H1 (cell line): Measurements from ENCODE around the gene KANSL3. TPM values are rescaled to one million over a fixed set of nuclear protein-coding genes. Genes with fewer than 3 reads are reported as not detected.

Experiments
- CEBPB ChIP-seq: IDR thresholded peaks from 2 replicates; pipeline ENCODE4 v1.6.1; 2012; ENCODE audit warnings: low read depth, low read length
- HDAC6 ChIP-seq: IDR thresholded peaks from one replicate; pipeline ENCODE4 v1.7.1; 2012; ENCODE audit warnings: low read depth, mild to moderate bottlenecking, inconsistent platforms, low read length, moderate library complexity
- POLR2AphosphoS5 ChIP-seq: IDR thresholded peaks from 2 replicates; pipeline ENCODE4 v1.6.1; 2011; ENCODE audit warnings: low read depth, low read length
- TEAD4 ChIP-seq: IDR thresholded peaks from 2 replicates; pipeline ENCODE4 v1.6.1; 2012; ENCODE audit warnings: low read depth, low read length, inconsistent platforms, mixed read lengths
- polyA plus RNA-seq, 7 experiments: library from polyadenylated mRNA; depleted of rRNA in 3 of 7; stranded (reverse) in 5 of 7; unstranded in 2 of 7; fragments of >200 nt in 5 of 7; fragments of 200-250 nt in 2 of 7; gene quantifications; 1 replicate in 5 of 7; 2 replicates in 1 of 7; 4 replicates in 1 of 7; pipeline versions ENCODE4 v1.2.1 to v1.2.3, GENCODE V29; 2011 to 2013; ENCODE audit warnings: missing spikeins in 2 of 7, mixed read lengths in 2 of 7
- total RNA-seq: library from RNA; stranded (reverse); fragmentation: NEBNext Ultra II Directional; extraction: Animal tissue kit (Norgen Biotek cat#: 25700); gene quantifications from 2 replicates; pipeline ENCODE4 v1.2.1, GENCODE V29; 2021
- TF ChIP-seq, protein P1 (sequence below): IDR thresholded peaks from 2 replicates; pipeline ENCODE4 v1.6.1; 2012; ENCODE audit warnings: inconsistent platforms

Gene KANSL3
- total and polyA plus RNA-seq, 2 of the 8 experiments (the other 6 are each of a cell fraction or from before 2014, with no cell fraction given) = 19.8 to 31.4 TPM

DNA sequence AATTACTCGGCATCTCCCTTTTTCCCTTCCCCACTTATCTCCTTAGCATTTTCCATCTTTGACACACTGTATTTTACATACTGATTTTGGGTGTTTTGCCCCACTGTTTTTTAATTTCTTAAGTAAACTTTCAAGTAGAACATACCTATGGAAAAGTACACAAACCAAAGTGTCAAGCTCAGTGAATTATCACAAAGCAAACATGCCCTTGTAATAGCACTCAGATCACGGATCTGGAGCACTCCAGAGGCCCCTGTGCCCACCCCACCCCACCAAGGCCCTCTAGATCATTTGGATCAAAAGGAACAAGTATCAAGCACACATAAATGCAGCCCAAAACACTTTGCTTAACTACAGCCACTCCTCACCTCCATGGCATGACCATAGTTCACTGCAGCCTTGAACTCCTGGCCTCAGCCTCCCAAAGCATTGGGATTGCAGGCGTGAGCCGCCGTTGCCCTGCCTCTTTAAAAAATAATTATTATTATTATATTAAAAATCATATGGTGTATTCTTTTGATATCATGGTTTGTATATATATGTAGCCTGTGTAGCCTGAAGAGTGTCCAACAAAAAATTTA is 42.5 kb upstream of the KANSL3 start (continued):
- TF ChIP-seq, protein P1, sequence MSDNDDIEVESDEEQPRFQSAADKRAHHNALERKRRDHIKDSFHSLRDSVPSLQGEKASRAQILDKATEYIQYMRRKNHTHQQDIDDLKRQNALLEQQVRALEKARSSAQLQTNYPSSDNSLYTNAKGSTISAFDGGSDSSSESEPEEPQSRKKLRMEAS = no peak
- TF ChIP-seq HDAC6 = no peak
- TF ChIP-seq TEAD4 = no peak
- no peak for TF ChIP-seq POLR2AphosphoS5
- no peak for TF ChIP-seq CEBPB
